Ascending aorta (tissue), 2 donors: Measurements from ENCODE around the gene RAET1E. TPM values are rescaled to one million over a fixed set of nuclear protein-coding genes. Genes with fewer than 3 reads are reported as not detected.

Experiments
- DNase-seq, 2 donors: peaks; one replicate each; pipeline ENCODE4 v3.0.0-alpha.2; 2019; ENCODE audit warnings: low spot score in 2 of 2
- H3K27ac ChIP-seq, 2 donors: fragments of 200-600 bp; sonication (generic); one replicate each; pipeline ENCODE4 v1.5.1; 2016 to 2017; ENCODE audit warnings: mild to moderate bottlenecking in 1 of 2
- H3K27me3 ChIP-seq: fragments of 200-600 bp; sonication (generic); one replicate; pipeline ENCODE4 v1.5.1; 2017
- H3K36me3 ChIP-seq, 2 donors: fragments of 200-600 bp; sonication (generic); one replicate each; pipeline ENCODE4 v1.5.1; 2016
- H3K4me1 ChIP-seq, 2 donors: fragments of 200-600 bp; sonication (generic); one replicate each; pipeline ENCODE4 v1.5.1; 2016 to 2017; ENCODE audit warnings: mild to moderate bottlenecking in 1 of 2
- H3K4me3 ChIP-seq, 2 donors: fragments of 200-600 bp; sonication (generic); one replicate each; pipeline ENCODE4 v1.5.1; 2016 to 2017; ENCODE audit warnings: mild to moderate bottlenecking in 1 of 2
- H3K9me3 ChIP-seq, 2 donors: fragments of 200-600 bp; sonication (generic); one replicate each; pipeline ENCODE4 v1.5.1; 2016
- CTCF ChIP-seq, 3 experiments: fragments of 200-600 bp in 2 of 3; fragments of 450-650 bp in 1 of 3; sonication (generic) in 2 of 3; IDR thresholded peaks; one replicate each; pipeline ENCODE4 v1.5.1; 2016 to 2019; ENCODE audit warnings: antibody characterized with exemption in 3 of 3, mild to moderate bottlenecking in 1 of 3, moderate library complexity in 1 of 3
- intact Hi-C: fragments of 100-400 bp; cut with DNase I; formaldehyde crosslinking; loops from one replicate; pipeline ENCODE4 v1.15.1; 2023
- total RNA-seq: library from RNA; depleted of rRNA; stranded (reverse); fragments of >200 nt; gene quantifications from one replicate; pipeline ENCODE4 v1.1.0, GENCODE V29; 2016

The RAET1E gene
- total RNA-seq, 1 donor from 2014 or later, result not detected

- H3K9me3 ChIP-seq, result no peaks in the 10 kb centered on the region
- no peaks in the 10 kb centered on the region for H3K36me3 ChIP-seq
- no peak for TF ChIP-seq CTCF (IDR thresholded peaks at IDR 0.05)
- intact Hi-C loops, result no loop called here
- peaks cover 28% of the 10 kb centered on the region for H3K27me3 ChIP-seq
- H3K4me3 ChIP-seq, result no peak overlapping the region
- no peak for DNase-seq
- no peak overlapping the region for H3K27ac ChIP-seq
- H3K4me1 ChIP-seq, result peaks cover 0 to 10% of the 10 kb centered on the region in 2 donors
Measured at GRCh38 chr6:149935668-149936067, 37.8 kb upstream of the RAET1E start.

GRCh38 chr6:149935246-149935645, 37.3 kb upstream of the RAET1E start:
- TF ChIP-seq CTCF (IDR thresholded peaks at IDR 0.05), result no peak
- no peak overlapping the region for H3K27ac ChIP-seq
- peaks cover 0 to 10% of the 10 kb centered on the region in 2 donors for H3K4me1 ChIP-seq
- H3K4me3 ChIP-seq, result no peak overlapping the region
- peaks cover 27% of the 10 kb centered on the region for H3K27me3 ChIP-seq
- H3K36me3 ChIP-seq, result no peaks in the 10 kb centered on the region
- no peaks in the 10 kb centered on the region for H3K9me3 ChIP-seq
- intact Hi-C loops, result no loop called here
- no peak for DNase-seq

GRCh38 chr6:149934249-149935156, 36.6 kb upstream of the RAET1E start:
- peak in 1 of 2 donors; percentile 85 for DNase-seq
- intact Hi-C loops, result loop anchor here (1.0 to 5.0 kb wide), 2 partner anchors 83 to 878 kb away; no protein-coding TSS in a partner anchor

GRCh38 chr6:149933461-149933860, 35.5 kb upstream of the RAET1E start:
- H3K4me1 ChIP-seq, result peaks cover 0 to 4% of the 10 kb centered on the region in 2 donors
- TF ChIP-seq CTCF (IDR thresholded peaks at IDR 0.05), result no peak
- intact Hi-C loops, result loop anchor here (5.0 kb wide), 1 partner anchor 879 kb away; no protein-coding TSS in a partner anchor
- H3K9me3 ChIP-seq, result no peaks in the 10 kb centered on the region
- no peak overlapping the region for H3K27ac ChIP-seq
- no peaks in the 10 kb centered on the region for H3K36me3 ChIP-seq
- H3K4me3 ChIP-seq, result no peak overlapping the region
- peak in 1 of 2 donors; percentile 16 for DNase-seq
- H3K27me3 ChIP-seq, result peaks cover 15% of the 10 kb centered on the region

More at GRCh38 chr6:149934249-149935156, 36.6 kb upstream of the RAET1E start:
- Histone ChIP-seq H3K4me1 (peaks cover 0 to 10% of the 10 kb centered on the region in 2 donors), H3K9me3 (no peaks in the 10 kb centered on the region), H3K27me3 (peaks cover 19% of the 10 kb centered on the region), H3K27ac (no peak overlapping the region), H3K36me3 (no peaks in the 10 kb centered on the region), H3K4me3 (no peak overlapping the region)
- peak; percentile 69 to 77 (median 76) for TF ChIP-seq CTCF (IDR thresholded peaks at IDR 0.05)

- no peaks in the 10 kb centered on the region for H3K36me3 ChIP-seq
- DNase-seq, result no peak
- no peak for TF ChIP-seq CTCF (IDR thresholded peaks at IDR 0.05)
- intact Hi-C loops, result loop anchor here (5.0 kb wide), 1 partner anchor 879 kb away; no protein-coding TSS in a partner anchor
- H3K4me3 ChIP-seq, result no peak overlapping the region
- H3K9me3 ChIP-seq, result no peaks in the 10 kb centered on the region
- no peaks in the 10 kb centered on the region for H3K4me1 ChIP-seq
- H3K27me3 ChIP-seq, result peaks cover 11% of the 10 kb centered on the region
- H3K27ac ChIP-seq, result no peak overlapping the region
Measured at GRCh38 chr6:149933036-149933435, 35.1 kb upstream of the RAET1E start.
